ENCODE results near the gene ATOH8. TPM values are rescaled to one million over a fixed set of nuclear protein-coding genes. Genes with fewer than 3 reads are reported as not detected.

Gene ATOH8
- total and polyA plus RNA-seq, 2 donors (not counting 3 experiments of a cell fraction or from before 2014, with no cell fraction given) = 10.3 to 12.8 TPM

DNA sequence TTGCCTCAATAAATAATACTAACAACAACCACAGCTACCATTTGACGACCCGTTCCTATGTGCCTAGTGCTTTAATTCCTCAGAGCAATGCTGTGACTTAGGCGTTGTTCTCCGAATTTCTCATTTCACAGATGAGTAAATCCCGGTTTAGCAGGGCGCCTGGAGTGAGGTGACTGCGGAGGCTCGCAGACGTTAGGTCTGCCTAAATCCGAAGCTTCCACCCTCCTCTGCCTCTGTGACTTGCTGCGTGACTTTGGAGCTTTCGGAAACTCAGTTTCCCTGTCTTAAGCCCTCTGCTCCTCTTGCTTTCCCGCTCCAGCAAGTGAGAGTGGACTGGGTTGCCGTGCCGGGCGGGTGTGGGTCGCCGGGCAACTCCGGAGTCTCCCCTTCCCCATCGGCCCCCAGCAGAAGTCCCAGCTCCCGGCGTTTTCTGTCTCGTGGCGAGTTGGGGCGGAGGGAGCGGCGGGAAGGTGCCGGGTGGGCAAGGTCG, 711 bp upstream of the ATOH8 start:
- Histone ChIP-seq H3K9me3 (replicated peaks; ENCODE audit: control insufficient read depth, insufficient read depth, low read length) (no peaks in the 10 kb centered on the region), H3K9me1 (replicated peaks; ENCODE audit: control insufficient read depth, extremely low read depth, insufficient read depth, low read length) (no peaks in the 10 kb centered on the region), H3K27ac (ENCODE audit: insufficient read depth, low read depth, low read length) (no peak overlapping the region), H4K20me1 (replicated peaks; ENCODE audit: control insufficient read depth, extremely low read depth, insufficient read depth, low read length) (no peaks in the 10 kb centered on the region), H2AFZ (ENCODE audit: low read depth, low read length) (no peak overlapping the region), H3K4me2 (ENCODE audit: insufficient read depth, low read length) (no peak overlapping the region), H3K27me3 (ENCODE audit: control insufficient read depth in 2 of 2, insufficient read depth in 2 of 2, low read length in 2 of 2) (no peaks in the 10 kb centered on the region), H3K9ac (replicated peaks; ENCODE audit: extremely low read depth, insufficient read depth, low read length) (peak overlapping the region; percentile 89), H3K79me2 (ENCODE audit: control insufficient read depth, insufficient read depth, low read length) (peaks cover 16% of the 10 kb centered on the region), H3K4me3 (replicated peaks in 1 of 3; ENCODE audit: insufficient read depth in 1 of 3, low read depth in 1 of 3, low read length in 3 of 3) (no peak overlapping the region), H3K36me3 (ENCODE audit: control insufficient read depth in 2 of 2, extremely low read depth in 1 of 2, insufficient read depth in 2 of 2, low read length in 2 of 2) (no peaks in the 10 kb centered on the region), H3K4me1 (ENCODE audit: control insufficient read depth, extremely low read depth, insufficient read depth, low read length) (peaks cover 11% of the 10 kb centered on the region)
- dilution Hi-C loops (cut with MboI; ENCODE audit: extremely low pct_ligation_motif_present, low sequenced_read_pairs) (no loop called here), intact Hi-C loops (cut with micrococcal nuclease) (no loop called here)
- FAIRE-seq (no peak), DNase-seq (ENCODE audit: low read depth, low spot score) (no peak)
- no TSS peak for BruUV-seq (replicated peaks)
- TF ChIP-seq, protein P1, sequence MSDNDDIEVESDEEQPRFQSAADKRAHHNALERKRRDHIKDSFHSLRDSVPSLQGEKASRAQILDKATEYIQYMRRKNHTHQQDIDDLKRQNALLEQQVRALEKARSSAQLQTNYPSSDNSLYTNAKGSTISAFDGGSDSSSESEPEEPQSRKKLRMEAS (IDR thresholded peaks at IDR 0.05; ENCODE audit: insufficient read depth, insufficient read length) = no peak
- TF ChIP-seq, protein P2, sequence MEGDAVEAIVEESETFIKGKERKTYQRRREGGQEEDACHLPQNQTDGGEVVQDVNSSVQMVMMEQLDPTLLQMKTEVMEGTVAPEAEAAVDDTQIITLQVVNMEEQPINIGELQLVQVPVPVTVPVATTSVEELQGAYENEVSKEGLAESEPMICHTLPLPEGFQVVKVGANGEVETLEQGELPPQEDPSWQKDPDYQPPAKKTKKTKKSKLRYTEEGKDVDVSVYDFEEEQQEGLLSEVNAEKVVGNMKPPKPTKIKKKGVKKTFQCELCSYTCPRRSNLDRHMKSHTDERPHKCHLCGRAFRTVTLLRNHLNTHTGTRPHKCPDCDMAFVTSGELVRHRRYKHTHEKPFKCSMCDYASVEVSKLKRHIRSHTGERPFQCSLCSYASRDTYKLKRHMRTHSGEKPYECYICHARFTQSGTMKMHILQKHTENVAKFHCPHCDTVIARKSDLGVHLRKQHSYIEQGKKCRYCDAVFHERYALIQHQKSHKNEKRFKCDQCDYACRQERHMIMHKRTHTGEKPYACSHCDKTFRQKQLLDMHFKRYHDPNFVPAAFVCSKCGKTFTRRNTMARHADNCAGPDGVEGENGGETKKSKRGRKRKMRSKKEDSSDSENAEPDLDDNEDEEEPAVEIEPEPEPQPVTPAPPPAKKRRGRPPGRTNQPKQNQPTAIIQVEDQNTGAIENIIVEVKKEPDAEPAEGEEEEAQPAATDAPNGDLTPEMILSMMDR (IDR thresholded peaks at IDR 0.05; ENCODE audit: extremely low read depth in 1 of 2, insufficient read depth in 1 of 2, low read depth in 1 of 2, low read length in 2 of 2) = no peak
- TF ChIP-seq EZH2 (IDR thresholded peaks at IDR 0.05; ENCODE audit: borderline replicate concordance, low read depth, low read length, severe bottlenecking) = no peak
- no peak for TF ChIP-seq MYC (IDR thresholded peaks at IDR 0.05; ENCODE audit: low read depth, low read length)
- TF ChIP-seq POLR2AphosphoS5 (IDR thresholded peaks at IDR 0.05; ENCODE audit: insufficient read depth, low read depth, low read length) = no peak
- no peak for TF ChIP-seq GATA2 (IDR thresholded peaks at IDR 0.05; ENCODE audit: insufficient read depth, insufficient read length, low read depth, low read length)
- no peak for TF ChIP-seq JUN (IDR thresholded peaks at IDR 0.05; ENCODE audit: borderline replicate concordance, insufficient read depth, insufficient read length, low read depth)
- TF ChIP-seq FOS (IDR thresholded peaks at IDR 0.05; ENCODE audit: borderline replicate concordance, insufficient read depth, low read length) = no peak
- TF ChIP-seq POLR2A (IDR thresholded peaks at IDR 0.05; ENCODE audit: low read depth, low read length) = no peak
- POLR2A ChIA-PET = interaction anchor here (1.3 to 1.4 kb wide), 3 partner anchors 11 to 49 kb away, joined by 3 to 9 read pairs (median 5); no protein-coding TSS in a partner anchor
- CTCF ChIA-PET = interaction anchor here (0.7 to 6.2 kb wide), 13 partner anchors 8 to 116 kb away, joined by 3 to 126 read pairs (median 10); no protein-coding TSS in a partner anchor

All from endothelial cell of umbilical vein (primary cell).